Measurements from ENCODE around the gene EPHA10. TPM values are rescaled to one million over a fixed set of nuclear protein-coding genes. Genes with fewer than 3 reads are reported as not detected.

Gene EPHA10
- total RNA-seq, 1 experiment from 2014 or later = 1.3 TPM

DNA sequence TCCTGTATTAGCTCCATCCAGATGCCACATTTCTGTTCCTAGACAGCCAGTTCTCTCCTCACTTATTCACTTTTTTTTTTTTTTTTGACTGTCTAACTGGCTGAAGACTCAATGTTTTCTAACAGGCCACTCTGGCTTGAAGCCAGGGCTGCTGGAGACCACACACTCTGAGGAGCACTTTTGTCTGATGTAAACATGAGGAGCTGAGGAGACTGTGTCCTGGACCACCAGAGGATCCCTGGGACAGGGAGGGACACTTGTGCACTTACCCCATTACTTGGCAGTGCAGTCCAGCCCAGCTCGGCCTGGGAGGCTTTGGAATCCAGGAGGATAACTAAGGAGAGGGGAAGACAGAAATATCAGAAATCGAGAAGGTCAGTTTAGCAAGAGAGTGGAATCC, 2.4 kb downstream of the EPHA10 start:
- Mint-ChIP-seq H3K27ac (no peak overlapping the region), H3K36me3 (no peaks in the 10 kb centered on the region), H3K9me3 (no peaks in the 10 kb centered on the region), H3K4me1 (peaks cover 26% of the 10 kb centered on the region), H3K4me3 (no peak overlapping the region), H3K27me3 (ENCODE audit: low read depth) (peaks cover 65% of the 10 kb centered on the region)
- ATAC-seq = no peak
- DNase-seq (ENCODE audit: low spot score) = no peak
- ChIA-PET POLR2A (interaction anchor here (0.7 kb wide), 1 partner anchor 225 kb away, joined by 6 read pairs; no protein-coding TSS in a partner anchor), CTCF (interaction anchor here (0.7 kb wide), 1 partner anchor 1099 kb away, joined by 3 read pairs; no protein-coding TSS in a partner anchor)
- TF ChIP-seq, protein P1, sequence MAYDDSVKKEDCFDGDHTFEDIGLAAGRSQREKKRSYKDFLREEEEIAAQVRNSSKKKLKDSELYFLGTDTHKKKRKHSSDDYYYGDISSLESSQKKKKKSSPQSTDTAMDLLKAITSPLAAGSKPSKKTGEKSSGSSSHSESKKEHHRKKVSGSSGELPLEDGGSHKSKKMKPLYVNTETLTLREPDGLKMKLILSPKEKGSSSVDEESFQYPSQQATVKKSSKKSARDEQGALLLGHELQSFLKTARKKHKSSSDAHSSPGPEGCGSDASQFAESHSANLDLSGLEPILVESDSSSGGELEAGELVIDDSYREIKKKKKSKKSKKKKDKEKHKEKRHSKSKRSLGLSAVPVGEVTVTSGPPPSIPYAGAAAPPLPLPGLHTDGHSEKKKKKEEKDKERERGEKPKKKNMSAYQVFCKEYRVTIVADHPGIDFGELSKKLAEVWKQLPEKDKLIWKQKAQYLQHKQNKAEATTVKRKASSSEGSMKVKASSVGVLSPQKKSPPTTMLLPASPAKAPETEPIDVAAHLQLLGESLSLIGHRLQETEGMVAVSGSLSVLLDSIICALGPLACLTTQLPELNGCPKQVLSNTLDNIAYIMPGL (CRISPR knock-in tag; IDR thresholded peaks at IDR 0.05) = no peak

DNA sequence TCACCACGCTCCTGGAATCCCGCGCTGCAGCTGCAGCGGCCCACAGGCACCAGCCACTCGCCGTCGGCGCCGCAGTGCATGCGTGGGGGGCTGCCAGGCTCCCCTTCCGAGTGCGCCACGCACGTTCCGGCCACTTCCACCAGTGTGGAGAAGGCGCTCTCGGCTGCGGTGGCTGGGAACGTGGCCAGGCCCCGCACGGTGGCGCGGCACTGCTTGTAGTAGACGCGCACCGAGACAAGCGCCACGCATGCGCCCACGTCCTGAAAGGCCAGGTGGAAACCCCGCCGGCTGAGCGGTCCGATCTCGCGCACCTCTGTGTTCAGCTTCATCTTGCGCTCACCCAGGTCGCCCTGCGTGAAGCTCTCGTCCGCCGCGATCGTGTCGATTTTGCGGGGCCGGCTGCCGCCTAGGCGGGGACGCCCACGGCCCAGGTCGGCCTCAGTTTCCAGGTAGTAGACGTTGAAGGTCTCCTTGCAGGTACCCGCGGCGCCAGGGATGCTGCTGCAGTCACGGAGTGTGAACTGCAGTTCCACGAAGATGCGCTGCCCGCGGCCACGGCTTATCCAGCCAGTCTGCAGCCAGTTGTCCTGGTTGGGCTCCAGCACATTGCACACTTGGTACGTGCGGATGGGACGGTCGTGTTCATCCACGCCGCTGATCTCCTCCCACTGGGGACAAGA, 3.4 kb downstream of the EPHA10 start:
- no peak for ATAC-seq
- ChIA-PET CTCF (interaction anchor here (0.7 kb wide), 1 partner anchor 1100 kb away, joined by 3 read pairs; no protein-coding TSS in a partner anchor), POLR2A (no interaction called here)
- Mint-ChIP-seq H3K4me1 (peaks cover 19% of the 10 kb centered on the region), H3K4me3 (no peak overlapping the region), H3K36me3 (no peaks in the 10 kb centered on the region), H3K27me3 (ENCODE audit: low read depth) (peaks cover 56% of the 10 kb centered on the region), H3K27ac (no peak overlapping the region), H3K9me3 (no peaks in the 10 kb centered on the region)
- TF ChIP-seq ZNF232 (CRISPR knock-in tag; IDR thresholded peaks at IDR 0.05) (no peak), SP1 (CRISPR knock-in tag; conservative IDR thresholded peaks at IDR 0.05) (no peak), NFYB (CRISPR knock-in tag; conservative IDR thresholded peaks at IDR 0.05; ENCODE audit: low read depth) (no peak), ZNF317 (CRISPR knock-in tag; IDR thresholded peaks at IDR 0.05; ENCODE audit: borderline replicate concordance, low read depth) (no peak), ELF4 (CRISPR knock-in tag; IDR thresholded peaks at IDR 0.05; ENCODE audit: low read depth) (no peak), ZNF423 (CRISPR knock-in tag; IDR thresholded peaks at IDR 0.05) (no peak), TEAD1 (CRISPR knock-in tag; IDR thresholded peaks at IDR 0.05) (no peak), NR3C1 (CRISPR knock-in tag; conservative IDR thresholded peaks at IDR 0.05; ENCODE audit: low read depth) (no peak), NR2C2 (CRISPR knock-in tag; IDR thresholded peaks at IDR 0.05) (no peak), SOX15 (CRISPR knock-in tag; IDR thresholded peaks at IDR 0.05) (no peak), GTF2I (CRISPR knock-in tag; conservative IDR thresholded peaks at IDR 0.05) (no peak), TEAD4 (CRISPR knock-in tag; IDR thresholded peaks at IDR 0.05) (no peak)
- TF ChIP-seq, protein P2, sequence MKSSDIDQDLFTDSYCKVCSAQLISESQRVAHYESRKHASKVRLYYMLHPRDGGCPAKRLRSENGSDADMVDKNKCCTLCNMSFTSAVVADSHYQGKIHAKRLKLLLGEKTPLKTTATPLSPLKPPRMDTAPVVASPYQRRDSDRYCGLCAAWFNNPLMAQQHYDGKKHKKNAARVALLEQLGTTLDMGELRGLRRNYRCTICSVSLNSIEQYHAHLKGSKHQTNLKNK (CRISPR knock-in tag; IDR thresholded peaks at IDR 0.05) = no peak
- no peak for DNase-seq (ENCODE audit: low spot score)

DNA sequence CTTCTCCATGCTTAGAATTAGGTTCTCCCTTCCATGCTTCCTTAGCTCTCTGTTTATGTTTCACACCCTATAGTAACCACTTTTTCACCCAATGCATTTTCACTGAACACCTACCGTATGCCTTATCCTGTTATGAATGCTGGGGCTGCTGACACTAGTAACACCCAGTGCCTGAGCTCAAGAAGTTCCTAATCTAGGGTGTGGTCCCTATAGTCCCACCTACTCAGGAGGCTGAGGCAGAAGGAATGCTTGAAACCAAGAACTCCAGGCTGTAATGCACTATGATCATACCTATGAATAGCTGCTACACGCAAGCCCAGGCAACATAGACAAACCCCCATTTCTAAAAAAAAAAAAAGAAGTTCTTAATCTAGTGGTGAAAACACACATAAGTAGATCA, 5.5 kb downstream of the EPHA10 start:
- Mint-ChIP-seq H3K27me3 (ENCODE audit: low read depth) (peaks cover 35% of the 10 kb centered on the region), H3K36me3 (no peaks in the 10 kb centered on the region), H3K27ac (no peak overlapping the region), H3K4me3 (no peak overlapping the region), H3K9me3 (no peaks in the 10 kb centered on the region), H3K4me1 (peaks cover 3% of the 10 kb centered on the region)
- ATAC-seq = no peak
- ChIA-PET CTCF (no interaction called here), POLR2A (no interaction called here)
- DNase-seq (ENCODE audit: low spot score) = no peak
- TF ChIP-seq, protein P3, sequence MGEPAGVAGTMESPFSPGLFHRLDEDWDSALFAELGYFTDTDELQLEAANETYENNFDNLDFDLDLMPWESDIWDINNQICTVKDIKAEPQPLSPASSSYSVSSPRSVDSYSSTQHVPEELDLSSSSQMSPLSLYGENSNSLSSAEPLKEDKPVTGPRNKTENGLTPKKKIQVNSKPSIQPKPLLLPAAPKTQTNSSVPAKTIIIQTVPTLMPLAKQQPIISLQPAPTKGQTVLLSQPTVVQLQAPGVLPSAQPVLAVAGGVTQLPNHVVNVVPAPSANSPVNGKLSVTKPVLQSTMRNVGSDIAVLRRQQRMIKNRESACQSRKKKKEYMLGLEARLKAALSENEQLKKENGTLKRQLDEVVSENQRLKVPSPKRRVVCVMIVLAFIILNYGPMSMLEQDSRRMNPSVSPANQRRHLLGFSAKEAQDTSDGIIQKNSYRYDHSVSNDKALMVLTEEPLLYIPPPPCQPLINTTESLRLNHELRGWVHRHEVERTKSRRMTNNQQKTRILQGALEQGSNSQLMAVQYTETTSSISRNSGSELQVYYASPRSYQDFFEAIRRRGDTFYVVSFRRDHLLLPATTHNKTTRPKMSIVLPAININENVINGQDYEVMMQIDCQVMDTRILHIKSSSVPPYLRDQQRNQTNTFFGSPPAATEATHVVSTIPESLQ (CRISPR knock-in tag; IDR thresholded peaks at IDR 0.05) = no peak
- TF ChIP-seq TP53 (CRISPR knock-in tag; IDR thresholded peaks at IDR 0.05) (no peak), NR1H2 (CRISPR knock-in tag; IDR thresholded peaks at IDR 0.05) (no peak), NFATC4 (CRISPR knock-in tag; IDR thresholded peaks at IDR 0.05) (no peak), EMX1 (CRISPR knock-in tag; IDR thresholded peaks at IDR 0.05) (no peak), ETV6 (CRISPR knock-in tag; IDR thresholded peaks at IDR 0.05) (no peak), ZNF423 (CRISPR knock-in tag; IDR thresholded peaks at IDR 0.05) (no peak), ZNF396 (CRISPR knock-in tag; IDR thresholded peaks at IDR 0.05; ENCODE audit: borderline replicate concordance) (no peak), RORB (CRISPR knock-in tag; IDR thresholded peaks at IDR 0.05) (no peak)
- TF ChIP-seq, protein P4, sequence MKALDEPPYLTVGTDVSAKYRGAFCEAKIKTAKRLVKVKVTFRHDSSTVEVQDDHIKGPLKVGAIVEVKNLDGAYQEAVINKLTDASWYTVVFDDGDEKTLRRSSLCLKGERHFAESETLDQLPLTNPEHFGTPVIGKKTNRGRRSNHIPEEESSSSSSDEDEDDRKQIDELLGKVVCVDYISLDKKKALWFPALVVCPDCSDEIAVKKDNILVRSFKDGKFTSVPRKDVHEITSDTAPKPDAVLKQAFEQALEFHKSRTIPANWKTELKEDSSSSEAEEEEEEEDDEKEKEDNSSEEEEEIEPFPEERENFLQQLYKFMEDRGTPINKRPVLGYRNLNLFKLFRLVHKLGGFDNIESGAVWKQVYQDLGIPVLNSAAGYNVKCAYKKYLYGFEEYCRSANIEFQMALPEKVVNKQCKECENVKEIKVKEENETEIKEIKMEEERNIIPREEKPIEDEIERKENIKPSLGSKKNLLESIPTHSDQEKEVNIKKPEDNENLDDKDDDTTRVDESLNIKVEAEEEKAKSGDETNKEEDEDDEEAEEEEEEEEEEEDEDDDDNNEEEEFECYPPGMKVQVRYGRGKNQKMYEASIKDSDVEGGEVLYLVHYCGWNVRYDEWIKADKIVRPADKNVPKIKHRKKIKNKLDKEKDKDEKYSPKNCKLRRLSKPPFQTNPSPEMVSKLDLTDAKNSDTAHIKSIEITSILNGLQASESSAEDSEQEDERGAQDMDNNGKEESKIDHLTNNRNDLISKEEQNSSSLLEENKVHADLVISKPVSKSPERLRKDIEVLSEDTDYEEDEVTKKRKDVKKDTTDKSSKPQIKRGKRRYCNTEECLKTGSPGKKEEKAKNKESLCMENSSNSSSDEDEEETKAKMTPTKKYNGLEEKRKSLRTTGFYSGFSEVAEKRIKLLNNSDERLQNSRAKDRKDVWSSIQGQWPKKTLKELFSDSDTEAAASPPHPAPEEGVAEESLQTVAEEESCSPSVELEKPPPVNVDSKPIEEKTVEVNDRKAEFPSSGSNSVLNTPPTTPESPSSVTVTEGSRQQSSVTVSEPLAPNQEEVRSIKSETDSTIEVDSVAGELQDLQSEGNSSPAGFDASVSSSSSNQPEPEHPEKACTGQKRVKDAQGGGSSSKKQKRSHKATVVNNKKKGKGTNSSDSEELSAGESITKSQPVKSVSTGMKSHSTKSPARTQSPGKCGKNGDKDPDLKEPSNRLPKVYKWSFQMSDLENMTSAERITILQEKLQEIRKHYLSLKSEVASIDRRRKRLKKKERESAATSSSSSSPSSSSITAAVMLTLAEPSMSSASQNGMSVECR (CRISPR knock-in tag; IDR thresholded peaks at IDR 0.05; ENCODE audit: borderline replicate concordance) = no peak

Measured in WTC11 (cell line).